GM19351 (cell line): Measurements from ENCODE around the gene ZCRB1.
"Not testable (repeated sequence)": the region's sequence is repeated elsewhere in the genome, so short reads cannot be mapped to it uniquely, and the experiment has no call there.

Experiments
- ATAC-seq: cut with Tn5 transposase; IDR thresholded peaks from one replicate; pipeline ENCODE4 v1.9.1; 2021; ENCODE audit warnings: mild to moderate bottlenecking, moderate library complexity; ENCODE audit not compliant: unreplicated experiment

ZCRB1 gene

GRCh38 chr12:42332301-42333285 lies 6.7 kb upstream of the ZCRB1 start:
- peak; percentile 82 for ATAC-seq

GRCh38 chr12:42330097-42330496 lies 4.2 kb upstream of the ZCRB1 start:
- not testable (repeated sequence) for ATAC-seq

GRCh38 chr12:42327227-42327590 lies 1.3 kb upstream of the ZCRB1 start:
- ATAC-seq = no peak

DNA sequence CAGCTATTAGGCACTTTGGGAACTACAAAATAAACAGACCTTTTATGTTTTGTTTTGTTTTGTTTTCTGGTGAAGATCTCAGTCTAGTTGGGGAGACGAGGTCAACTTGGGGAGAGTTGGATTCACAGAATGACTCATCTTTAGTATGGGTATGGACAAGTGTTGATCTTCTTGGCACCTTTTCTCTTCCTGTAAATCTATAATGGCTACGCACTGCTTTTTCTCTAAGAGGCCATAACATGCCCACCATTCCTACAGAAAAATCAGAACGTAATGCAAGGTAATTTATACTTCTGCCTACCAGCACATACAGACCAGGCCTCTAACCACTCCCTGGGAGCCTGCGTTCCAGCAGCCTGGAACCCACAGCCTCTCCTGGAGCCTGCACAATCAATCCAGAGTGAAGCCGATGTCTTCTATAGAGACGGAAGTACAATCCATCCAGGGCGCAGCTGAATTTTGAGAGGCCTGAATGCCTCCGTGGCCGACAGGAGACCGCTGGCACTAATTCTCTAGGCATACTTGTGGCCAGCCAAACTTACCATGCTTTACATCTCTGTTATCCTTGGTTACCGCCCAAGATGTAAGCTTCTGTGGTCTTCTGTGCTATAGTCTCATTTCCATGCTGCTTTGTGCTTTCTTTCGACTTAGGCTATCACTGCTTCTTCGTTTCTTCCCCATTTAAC lies 790 bp upstream of the ZCRB1 start:
- ATAC-seq = no peak

GRCh38 chr12:42325326-42325652 lies 605 bp downstream of the ZCRB1 start:
- ATAC-seq = no peak

DNA sequence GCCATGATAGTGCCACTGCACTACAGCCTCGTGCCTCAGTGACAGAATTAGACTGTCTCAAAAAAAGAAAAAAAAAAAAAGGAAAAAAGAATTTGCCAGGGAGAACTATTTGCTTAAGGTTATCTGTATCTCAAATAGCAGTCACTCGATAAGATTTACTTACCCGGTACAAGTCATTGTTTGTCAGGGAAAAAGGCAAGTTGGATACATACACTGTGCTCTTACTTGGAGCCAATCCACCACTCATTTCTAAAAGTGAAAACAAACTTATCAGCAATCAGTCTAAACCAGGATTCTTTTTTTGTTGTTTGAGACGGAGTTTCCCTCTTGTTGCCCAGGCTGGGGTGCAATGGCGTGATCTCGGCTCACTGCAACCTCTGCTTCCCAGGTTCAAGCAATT lies 2.0 kb downstream of the ZCRB1 start:
- no peak for ATAC-seq

DNA sequence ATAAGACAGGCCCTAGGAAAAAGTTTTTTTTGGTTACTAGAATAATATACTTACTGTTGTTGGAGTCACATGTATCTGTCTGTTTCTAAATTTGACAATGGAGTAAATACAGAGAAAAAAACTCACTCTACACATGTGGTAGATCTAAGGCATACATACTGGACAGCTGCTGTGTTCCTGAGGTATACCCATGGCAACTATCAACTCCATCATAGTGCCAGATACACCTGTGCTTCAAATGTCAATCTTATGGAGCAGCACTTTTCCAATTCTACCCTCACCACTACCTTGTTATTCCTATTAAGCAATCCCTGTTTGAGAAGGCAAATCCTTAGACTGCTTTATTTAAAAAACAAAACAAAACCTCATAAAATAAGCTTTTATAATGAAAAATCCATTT lies 3.3 kb downstream of the ZCRB1 start:
- ATAC-seq = no peak

DNA sequence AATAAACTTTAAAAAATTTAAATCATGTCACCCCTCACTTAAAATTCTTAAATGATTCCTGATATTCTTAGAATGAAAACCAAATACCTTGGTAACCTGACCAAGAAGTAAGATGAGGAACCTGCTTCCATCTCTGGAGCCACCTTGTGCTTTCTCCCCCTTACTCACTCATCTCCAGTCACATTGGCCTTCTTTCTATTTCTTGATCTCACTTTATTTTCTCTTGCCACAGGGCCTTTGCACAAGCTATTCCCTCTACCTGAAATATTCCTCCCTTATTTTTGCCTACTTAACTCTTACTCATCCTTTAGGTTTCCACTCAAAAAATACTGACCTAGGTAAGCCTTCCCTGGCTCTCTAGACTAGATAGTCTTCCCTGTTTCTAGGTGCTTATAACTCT lies 5.1 kb downstream of the ZCRB1 start:
- no peak for ATAC-seq

DNA sequence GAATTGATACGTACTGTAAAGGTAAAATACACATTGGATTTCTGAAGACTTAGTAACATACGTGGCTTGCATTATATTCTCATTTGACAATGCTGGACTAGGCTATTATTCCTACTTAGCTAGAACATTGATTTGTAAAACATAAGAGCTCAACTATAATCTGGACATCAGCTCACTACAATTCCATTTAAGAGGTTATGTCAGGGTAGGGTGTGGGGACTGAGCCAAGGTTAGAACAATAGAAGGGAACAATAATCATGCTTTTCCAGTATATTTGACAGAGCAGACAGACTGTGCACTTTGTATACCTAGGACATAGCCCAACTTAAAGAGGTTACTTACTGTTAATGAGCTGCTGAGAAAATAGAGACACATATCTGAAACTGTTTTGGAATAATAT lies 10.8 kb downstream of the ZCRB1 start:
- no peak for ATAC-seq

GRCh38 chr12:42309996-42310395 lies 15.9 kb downstream of the ZCRB1 start:
- no peak for ATAC-seq

GRCh38 chr12:42308390-42308789 lies 17.5 kb downstream of the ZCRB1 start:
- ATAC-seq = no peak

- no peak for ATAC-seq
Observed at GRCh38 chr12:42306297-42306696, 19.6 kb downstream of the ZCRB1 start.

GRCh38 chr12:42299392-42300308 lies 26.2 kb downstream of the ZCRB1 start:
- ATAC-seq = peak; percentile 85

DNA sequence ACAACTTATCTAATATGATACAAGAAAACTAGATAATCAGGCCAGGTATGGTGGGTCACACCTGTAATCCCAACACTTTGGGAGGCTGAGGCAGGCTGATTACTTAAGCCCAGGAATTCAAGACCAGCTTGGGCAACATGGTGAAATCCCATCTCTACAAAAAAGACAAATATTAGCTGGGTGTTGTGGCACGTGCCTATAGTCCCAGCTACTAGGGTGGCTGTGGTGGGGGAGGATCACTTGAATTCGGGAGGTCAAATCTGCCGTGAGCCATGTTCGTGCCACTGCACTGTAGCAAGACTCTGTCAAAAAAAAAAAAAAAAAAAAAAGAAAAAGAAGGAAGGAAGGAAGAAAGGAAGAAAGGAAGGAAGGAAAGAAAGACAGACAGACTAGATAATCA lies 27.0 kb downstream of the ZCRB1 start:
- no peak for ATAC-seq

GRCh38 chr12:42296503-42297109 lies 29.3 kb downstream of the ZCRB1 start:
- no peak for ATAC-seq

DNA sequence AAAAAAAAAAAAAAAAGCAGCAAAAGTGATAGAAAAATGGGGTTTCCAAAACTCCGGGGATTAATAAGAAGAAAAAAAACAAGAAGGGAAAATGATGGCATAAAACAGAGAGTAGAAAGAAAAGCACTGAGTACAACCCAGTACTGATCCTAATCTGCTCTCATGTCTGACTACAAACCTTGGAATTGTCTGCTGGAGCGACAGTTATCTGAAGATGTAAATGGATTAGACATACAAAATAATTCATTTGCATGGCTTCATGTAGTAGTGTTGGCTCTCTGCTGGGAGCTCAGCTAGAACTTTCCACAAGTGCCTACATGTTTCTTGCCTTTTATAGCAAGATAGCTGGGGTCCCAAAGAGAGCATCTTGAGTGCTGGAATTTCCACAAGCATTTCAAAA lies 34.2 kb downstream of the ZCRB1 start:
- no peak for ATAC-seq

GRCh38 chr12:42288544-42288943 lies 37.4 kb downstream of the ZCRB1 start:
- ATAC-seq = no peak

DNA sequence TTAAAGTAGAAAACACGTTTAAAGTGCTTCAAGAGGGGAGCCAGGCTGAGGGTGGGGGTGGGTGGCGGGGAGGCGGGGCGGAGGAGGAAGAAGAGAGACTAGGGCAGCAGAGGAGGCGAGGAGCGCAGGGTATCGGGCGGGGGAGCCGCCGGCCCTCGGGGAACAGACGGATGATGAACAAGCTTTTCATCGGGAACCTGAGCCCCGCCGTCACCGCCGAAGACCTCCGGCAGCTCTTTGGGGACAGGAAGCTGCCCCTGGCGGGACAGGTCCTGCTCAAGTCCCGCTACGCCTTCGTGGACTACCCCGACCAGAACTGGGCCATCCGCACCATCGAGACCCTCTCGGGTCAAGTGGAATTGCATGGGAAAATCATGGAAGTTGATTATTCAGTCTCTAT lies 39.2 kb downstream of the ZCRB1 start:
- no peak for ATAC-seq

- no peak for ATAC-seq
Observed at GRCh38 chr12:42285431-42285830, 40.5 kb downstream of the ZCRB1 start.

- ATAC-seq = no peak
Observed at GRCh38 chr12:42284876-42285275, 41.0 kb downstream of the ZCRB1 start.

DNA sequence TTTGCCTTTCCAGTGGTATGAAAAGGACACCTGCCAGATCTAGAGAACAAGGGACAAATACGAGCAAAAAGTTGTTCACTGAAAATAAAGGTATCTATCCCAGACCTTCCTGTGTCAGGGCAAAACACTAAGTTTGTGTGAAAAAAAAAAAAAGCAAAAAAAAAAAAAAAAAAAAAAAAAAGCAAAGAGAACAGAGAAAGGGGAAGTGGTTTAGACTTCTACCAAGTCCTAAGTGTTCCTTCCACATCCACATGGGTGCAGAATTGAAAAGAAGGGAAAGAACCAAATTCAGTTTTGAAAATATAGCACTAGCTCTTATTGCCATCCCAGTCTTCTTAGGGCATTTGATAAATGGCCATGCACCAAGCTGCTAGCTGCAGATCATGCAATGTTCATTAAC lies 41.7 kb downstream of the ZCRB1 start:
- peak; percentile 66 for ATAC-seq
